DOHH2 (cell line): ENCODE measurements around the gene CCNA2.

Experiments
- H3F3A ChIP-seq: fragments of 200-600 bp; sonication (generic), shearing (Covaris generic); 2 replicates; pipeline ENCODE4 v1.6.0; 2016; ENCODE audit warnings: antibody characterized with exemption, mild to moderate bottlenecking; ENCODE audit not compliant: control insufficient read depth, insufficient read depth
- H3K27ac ChIP-seq: fragments of 200-600 bp; sonication (generic); 2 replicates; pipeline ENCODE4 v1.5.1; 2014; ENCODE audit warnings: low read depth, mild to moderate bottlenecking, low read length, moderate library complexity
- H3K27me3 ChIP-seq: fragments of 200-600 bp; sonication (generic); 2 replicates; pipeline ENCODE4 v1.6.1; 2014; ENCODE audit warnings: mild to moderate bottlenecking, low read length, mixed read lengths; ENCODE audit not compliant: control insufficient read depth
- H3K36me3 ChIP-seq: fragments of 200-600 bp; sonication (generic); 2 replicates; pipeline ENCODE4 v1.6.1; 2014; ENCODE audit warnings: mild to moderate bottlenecking, low read length, moderate library complexity, mixed read lengths; ENCODE audit not compliant: control insufficient read depth
- H3K4me1 ChIP-seq: fragments of 200-600 bp; sonication (generic); 2 replicates; pipeline ENCODE4 v1.6.1; 2014; ENCODE audit warnings: mild to moderate bottlenecking, low read length, mixed read lengths; ENCODE audit not compliant: control insufficient read depth
- H3K4me2 ChIP-seq: fragments of 200-600 bp; sonication (generic); 2 replicates; pipeline ENCODE4 v1.6.0; 2014; ENCODE audit warnings: mild to moderate bottlenecking, low read length, moderate library complexity
- H3K4me3 ChIP-seq: fragments of 200-600 bp; sonication (generic); 2 replicates; pipeline ENCODE4 v1.5.1; 2014; ENCODE audit warnings: mild to moderate bottlenecking, low read length, mixed read lengths
- H3K79me2 ChIP-seq: fragments of 200-600 bp; sonication (generic); 2 replicates; pipeline ENCODE4 v1.6.1; 2014; ENCODE audit warnings: mild to moderate bottlenecking, low read length, mixed read lengths; ENCODE audit not compliant: control insufficient read depth
- H3K9me2 ChIP-seq: fragments of 200-600 bp; sonication (generic); replicated peaks from 2 replicates; pipeline ENCODE4 v1.6.1; 2014; ENCODE audit warnings: mild to moderate bottlenecking, low read length, mixed read lengths; ENCODE audit not compliant: control insufficient read depth
- H3K9me3 ChIP-seq: fragments of 200-600 bp; sonication (generic); 2 replicates; pipeline ENCODE4 v1.6.1; 2014; ENCODE audit warnings: antibody characterized with exemption, low read length, mixed read lengths; ENCODE audit not compliant: control insufficient read depth, insufficient read depth
- H4K20me1 ChIP-seq: fragments of 200-600 bp; sonication (generic); 2 replicates; pipeline ENCODE4 v1.6.0; 2014; ENCODE audit warnings: low read depth, mild to moderate bottlenecking, antibody characterized with exemption, low read length, moderate library complexity; ENCODE audit not compliant: control insufficient read depth, insufficient read depth
- CTCF ChIP-seq: fragments of 200-600 bp; sonication (generic); IDR thresholded peaks from one replicate; pipeline ENCODE4 v1.5.1; 2014; ENCODE audit warnings: antibody characterized with exemption, mild to moderate bottlenecking, low read depth, low read length; ENCODE audit not compliant: poor library complexity, severe bottlenecking
- EZH2phosphoT487 ChIP-seq: fragments of 200-600 bp; sonication (generic); IDR thresholded peaks from 2 replicates; pipeline ENCODE4 v1.6.1; 2017; ENCODE audit warnings: borderline replicate concordance, mild to moderate bottlenecking, antibody characterized with exemption, low read length, moderate library complexity, mixed read lengths

CCNA2 gene

DNA sequence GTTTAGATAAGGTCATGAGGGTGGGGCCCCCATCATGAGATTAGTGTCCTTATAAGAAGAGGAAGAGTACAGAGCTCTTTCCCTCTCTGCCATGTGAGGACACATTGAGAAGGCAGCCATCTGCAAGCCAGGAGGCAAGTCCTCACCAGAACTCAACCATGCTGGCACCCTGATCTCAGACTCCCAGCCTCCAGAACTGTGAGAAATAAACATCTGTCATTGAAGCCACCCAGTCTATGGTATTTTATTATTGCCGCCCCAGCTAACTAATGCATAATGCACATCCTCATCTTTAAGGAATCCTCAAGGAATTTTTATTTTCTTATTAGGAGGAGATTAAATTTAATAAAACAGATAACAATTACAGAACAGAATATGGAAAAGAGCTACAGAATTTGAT lies 39.3 kb downstream of the CCNA2 start:
- Histone ChIP-seq H3F3A (no peaks in the 10 kb centered on the region), H3K36me3 (no peaks in the 10 kb centered on the region), H3K4me2 (no peak overlapping the region)

GRCh38 chr4:121783210-121783609 lies 40.5 kb downstream of the CCNA2 start:
- Histone ChIP-seq H3K79me2 (no peaks in the 10 kb centered on the region), H3K4me2 (no peak overlapping the region), H3K9me3 (no peaks in the 10 kb centered on the region), H3K27me3 (peaks cover 5% of the 10 kb centered on the region; the same call in 1 of the 2 replicates), H4K20me1 (no peaks in the 10 kb centered on the region), H3F3A (no peaks in the 10 kb centered on the region), H3K27ac (no peak overlapping the region), H3K4me3 (no peak overlapping the region), H3K4me1 (peaks cover 1% of the 10 kb centered on the region), H3K36me3 (no peaks in the 10 kb centered on the region), H3K9me2 (no peaks in the 10 kb centered on the region)
- TF ChIP-seq CTCF (no peak), EZH2phosphoT487 (no peak)

More for the DNA sequence above, 39.3 kb downstream of the CCNA2 start:
- H3K9me2 ChIP-seq = no peaks in the 10 kb centered on the region
- no peak overlapping the region for H3K27ac ChIP-seq
- H3K27me3 ChIP-seq = peaks cover 5% of the 10 kb centered on the region; the same call in 1 of the 2 replicates
- no peaks in the 10 kb centered on the region for H3K79me2 ChIP-seq
- no peaks in the 10 kb centered on the region for H3K4me1 ChIP-seq
- no peak overlapping the region for H3K4me3 ChIP-seq
- no peaks in the 10 kb centered on the region for H3K9me3 ChIP-seq
- H4K20me1 ChIP-seq = no peaks in the 10 kb centered on the region
- no peak for TF ChIP-seq CTCF
- no peak for TF ChIP-seq EZH2phosphoT487

- TF ChIP-seq EZH2phosphoT487 (no peak), CTCF (no peak)
- Histone ChIP-seq H3K27ac (no peak overlapping the region), H3K36me3 (no peaks in the 10 kb centered on the region), H3K4me3 (no peak overlapping the region), H3F3A (no peaks in the 10 kb centered on the region), H3K4me1 (peaks cover 13% of the 10 kb centered on the region), H4K20me1 (no peaks in the 10 kb centered on the region), H3K9me2 (no peaks in the 10 kb centered on the region), H3K4me2 (no peak overlapping the region), H3K9me3 (no peaks in the 10 kb centered on the region), H3K79me2 (no peaks in the 10 kb centered on the region), H3K27me3 (no peaks in the 10 kb centered on the region)
Measured at GRCh38 chr4:121778991-121779628, 44.6 kb downstream of the CCNA2 start.
